HUES6 (cell line): ENCODE data around the gene AP3S2.

Experiments used
- H3K27ac ChIP-seq: 2 replicates; pipeline ENCODE4 v1.7.0; 2013; ENCODE audit warnings: low read depth, mild to moderate bottlenecking, low read length, inconsistent platforms
- H3K27me3 ChIP-seq: 2 replicates; pipeline ENCODE4 v1.6.1; 2013; ENCODE audit warnings: low read length; ENCODE audit not compliant: control insufficient read depth, insufficient read depth
- H3K36me3 ChIP-seq: 2 replicates; pipeline ENCODE4 v1.6.1; 2013; ENCODE audit warnings: low read length; ENCODE audit not compliant: control insufficient read depth, insufficient read depth
- H3K4me1 ChIP-seq: 2 replicates; pipeline ENCODE4 v1.6.1; 2013; ENCODE audit warnings: low read length; ENCODE audit not compliant: control insufficient read depth, insufficient read depth
- H3K4me3 ChIP-seq: 2 replicates; pipeline ENCODE4 v1.5.1; 2013; ENCODE audit warnings: low read depth, low read length
- H3K9ac ChIP-seq: one replicate; pipeline ENCODE4 v1.6.1; 2013; ENCODE audit warnings: mild to moderate bottlenecking, low read length
- H3K9me3 ChIP-seq: 2 replicates; pipeline ENCODE4 v1.6.1; 2013; ENCODE audit warnings: low read depth, low read length; ENCODE audit not compliant: control insufficient read depth, insufficient read depth

Gene AP3S2

GRCh38 chr15:89848970-89849292 is 44.9 kb downstream of the AP3S2 start:
- no peak overlapping the region for H3K27ac ChIP-seq
- no peak overlapping the region for H3K9ac ChIP-seq
- H3K27me3 ChIP-seq = no peaks in the 10 kb centered on the region
- H3K9me3 ChIP-seq = no peaks in the 10 kb centered on the region
- peaks cover 34% of the 10 kb centered on the region for H3K36me3 ChIP-seq
- no peaks in the 10 kb centered on the region for H3K4me1 ChIP-seq
- H3K4me3 ChIP-seq = no peak overlapping the region

- Histone ChIP-seq H3K27me3 (no peaks in the 10 kb centered on the region), H3K9ac (no peak overlapping the region), H3K4me1 (no peaks in the 10 kb centered on the region), H3K36me3 (peaks cover 22% of the 10 kb centered on the region), H3K27ac (no peak overlapping the region), H3K4me3 (no peak overlapping the region), H3K9me3 (no peaks in the 10 kb centered on the region)
These were observed 46.7 kb downstream of the AP3S2 start for GRCh38 chr15:89847101-89847500.

- Histone ChIP-seq H3K4me3 (no peak overlapping the region), H3K9ac (no peak overlapping the region), H3K9me3 (no peaks in the 10 kb centered on the region), H3K27me3 (no peaks in the 10 kb centered on the region), H3K36me3 (peaks cover 20% of the 10 kb centered on the region), H3K4me1 (no peaks in the 10 kb centered on the region), H3K27ac (no peak overlapping the region)
These were observed 48.4 kb downstream of the AP3S2 start for GRCh38 chr15:89845305-89845893.

GRCh38 chr15:89841962-89842361 is 51.8 kb downstream of the AP3S2 start:
- H3K36me3 ChIP-seq = peaks cover 18% of the 10 kb centered on the region
- no peak overlapping the region for H3K27ac ChIP-seq
- no peaks in the 10 kb centered on the region for H3K9me3 ChIP-seq
- H3K4me1 ChIP-seq = peaks cover 1% of the 10 kb centered on the region; the same call in 1 of the 2 replicates
- H3K27me3 ChIP-seq = no peaks in the 10 kb centered on the region
- no peak overlapping the region for H3K4me3 ChIP-seq
- no peak overlapping the region for H3K9ac ChIP-seq

DNA sequence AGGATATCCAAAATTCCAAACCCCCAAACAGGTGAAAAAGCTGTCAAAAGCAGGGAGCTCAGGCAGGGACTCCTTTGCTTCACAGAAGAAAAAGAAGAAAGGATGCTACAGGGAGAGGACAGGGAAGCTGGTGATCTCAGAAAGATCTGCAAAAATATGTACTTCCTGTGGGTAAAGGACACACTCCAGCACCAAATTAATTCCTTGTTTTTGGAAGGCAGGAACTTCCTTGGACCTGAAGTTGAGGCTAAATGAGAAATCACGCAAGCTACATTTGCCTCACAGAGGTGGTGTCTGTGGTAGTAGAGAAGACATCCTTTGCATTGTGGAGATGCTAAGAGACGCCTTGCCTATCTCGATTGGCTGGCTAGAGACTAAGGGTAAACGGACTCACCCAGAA is 52.5 kb downstream of the AP3S2 start:
- no peak overlapping the region for H3K27ac ChIP-seq
- H3K27me3 ChIP-seq = no peaks in the 10 kb centered on the region
- peaks cover 24% of the 10 kb centered on the region for H3K36me3 ChIP-seq
- H3K4me1 ChIP-seq = peaks cover 8% of the 10 kb centered on the region; the same call in 1 of the 2 replicates
- H3K9me3 ChIP-seq = no peaks in the 10 kb centered on the region
- no peak overlapping the region for H3K9ac ChIP-seq
- H3K4me3 ChIP-seq = no peak overlapping the region

DNA sequence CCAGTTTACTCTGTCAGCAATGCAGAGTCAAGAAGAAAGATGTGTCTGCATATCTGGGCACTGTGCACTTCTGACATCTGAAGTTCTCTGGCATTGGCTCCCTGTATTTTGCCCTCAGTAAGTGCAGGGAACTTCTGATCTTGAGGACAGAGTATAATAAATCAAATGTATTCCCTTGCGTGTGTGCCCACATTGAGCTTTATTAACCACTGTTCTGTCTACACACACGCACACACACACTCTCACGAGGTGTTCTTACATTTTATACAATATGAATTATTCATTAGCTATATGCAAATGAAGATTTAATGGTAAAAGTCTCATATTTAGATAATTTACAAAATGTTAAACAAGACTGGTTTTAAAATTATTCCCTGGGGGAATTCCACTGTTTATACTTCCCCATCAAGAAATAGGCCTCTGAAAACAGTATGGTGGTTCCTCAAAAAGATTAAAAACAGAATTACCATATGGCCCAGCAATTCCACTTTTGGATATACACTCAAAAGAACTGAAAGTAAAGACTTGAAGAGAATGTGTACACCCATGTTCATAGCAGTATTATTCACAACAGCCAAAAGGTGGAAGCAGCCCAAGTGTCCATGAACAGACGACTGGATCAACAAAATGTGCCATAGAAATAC is 54.5 kb downstream of the AP3S2 start:
- Histone ChIP-seq H3K27ac (no peak overlapping the region), H3K4me1 (peaks cover 9% of the 10 kb centered on the region; the same call in 1 of the 2 replicates), H3K9ac (no peak overlapping the region), H3K36me3 (peaks cover 44% of the 10 kb centered on the region), H3K9me3 (no peaks in the 10 kb centered on the region), H3K4me3 (no peak overlapping the region), H3K27me3 (no peaks in the 10 kb centered on the region)

GRCh38 chr15:89837830-89838178 is 56.0 kb downstream of the AP3S2 start:
- Histone ChIP-seq H3K27ac (no peak overlapping the region), H3K9me3 (no peaks in the 10 kb centered on the region), H3K4me3 (no peak overlapping the region), H3K9ac (no peak overlapping the region), H3K36me3 (peaks cover 59% of the 10 kb centered on the region), H3K4me1 (peaks cover 9% of the 10 kb centered on the region; the same call in 1 of the 2 replicates), H3K27me3 (no peaks in the 10 kb centered on the region)

DNA sequence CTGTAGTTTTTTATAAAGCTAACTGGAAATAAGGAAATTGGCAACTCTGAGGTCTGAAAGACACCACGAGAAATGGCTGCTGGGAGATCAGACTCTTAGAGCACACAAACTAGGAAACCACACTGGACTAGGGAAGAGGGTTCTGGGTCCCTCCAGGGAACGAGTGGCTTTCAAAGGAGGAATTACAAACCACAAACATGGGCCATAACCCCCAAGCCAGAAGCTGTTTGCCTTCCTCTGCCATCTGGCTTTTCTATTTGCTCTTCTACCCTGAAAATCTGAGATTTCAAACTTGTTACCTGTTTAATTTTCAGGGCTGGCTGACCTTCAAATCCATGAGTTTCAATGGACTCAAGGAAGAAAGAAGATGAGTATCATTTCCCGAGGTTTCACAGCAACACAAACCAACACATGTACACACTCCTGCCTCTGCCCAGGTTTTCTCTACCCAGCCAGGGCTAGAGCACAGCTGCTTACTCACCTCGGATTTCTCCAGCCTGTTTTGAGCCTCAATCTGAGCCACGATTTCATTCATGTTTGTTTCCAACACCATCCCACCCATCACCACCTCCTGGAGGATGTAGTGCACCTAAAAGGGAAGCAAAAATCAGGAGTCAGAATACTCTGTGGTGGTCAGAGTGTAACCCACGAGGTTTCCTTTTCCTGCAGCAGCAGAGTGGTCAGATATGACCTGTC is 56.5 kb downstream of the AP3S2 start:
- Histone ChIP-seq H3K9ac (no peak overlapping the region), H3K4me1 (peaks cover 9% of the 10 kb centered on the region; the same call in 1 of the 2 replicates), H3K27ac (no peak overlapping the region), H3K4me3 (no peak overlapping the region), H3K36me3 (peaks cover 60% of the 10 kb centered on the region), H3K27me3 (no peaks in the 10 kb centered on the region), H3K9me3 (no peaks in the 10 kb centered on the region)

DNA sequence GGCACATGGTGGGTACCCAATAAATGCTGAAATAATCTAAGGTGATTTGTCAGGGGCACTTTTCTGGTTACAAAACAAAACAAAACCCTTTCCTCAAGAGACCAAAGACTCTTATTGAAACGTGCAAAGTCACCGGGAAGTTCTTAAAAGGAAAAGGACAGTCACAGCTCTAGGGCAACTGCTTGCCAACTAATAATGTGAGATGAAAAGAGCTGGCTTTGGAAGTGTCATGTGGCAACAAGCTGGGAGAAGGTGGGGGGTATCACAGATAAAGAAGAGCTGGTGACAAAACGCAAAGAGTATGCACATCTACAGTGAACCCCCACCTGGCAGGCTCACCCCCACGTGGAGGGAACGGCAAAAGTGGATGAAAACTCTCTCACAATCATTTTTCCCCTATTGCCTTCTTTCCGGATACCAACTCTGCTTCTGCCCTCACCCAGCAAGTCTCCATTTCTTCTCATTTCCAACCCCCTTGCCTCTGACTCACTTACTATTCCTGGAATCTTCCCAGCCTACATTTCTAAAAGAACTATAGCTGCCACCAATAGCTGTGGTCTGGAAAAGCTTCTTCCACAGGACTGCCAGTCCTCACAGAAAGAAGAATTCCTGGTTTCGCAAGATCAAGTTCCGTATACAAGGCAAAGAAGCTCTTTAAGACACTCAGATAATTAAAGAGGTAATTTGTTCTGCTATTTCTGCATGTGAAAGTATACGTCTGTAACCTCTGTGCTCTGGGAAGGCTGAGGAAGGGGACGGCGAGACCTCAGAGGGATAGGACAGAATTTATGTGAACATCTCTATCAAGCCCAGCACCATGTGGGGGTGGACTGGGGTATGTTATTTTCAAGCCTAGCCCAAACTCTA is 57.3 kb downstream of the AP3S2 start:
- Histone ChIP-seq H3K27me3 (no peaks in the 10 kb centered on the region), H3K9ac (peak overlapping the region; percentile 7), H3K36me3 (peaks cover 60% of the 10 kb centered on the region), H3K4me1 (peaks cover 9% of the 10 kb centered on the region; the same call in 1 of the 2 replicates), H3K9me3 (no peaks in the 10 kb centered on the region), H3K27ac (no peak overlapping the region), H3K4me3 (no peak overlapping the region)

DNA sequence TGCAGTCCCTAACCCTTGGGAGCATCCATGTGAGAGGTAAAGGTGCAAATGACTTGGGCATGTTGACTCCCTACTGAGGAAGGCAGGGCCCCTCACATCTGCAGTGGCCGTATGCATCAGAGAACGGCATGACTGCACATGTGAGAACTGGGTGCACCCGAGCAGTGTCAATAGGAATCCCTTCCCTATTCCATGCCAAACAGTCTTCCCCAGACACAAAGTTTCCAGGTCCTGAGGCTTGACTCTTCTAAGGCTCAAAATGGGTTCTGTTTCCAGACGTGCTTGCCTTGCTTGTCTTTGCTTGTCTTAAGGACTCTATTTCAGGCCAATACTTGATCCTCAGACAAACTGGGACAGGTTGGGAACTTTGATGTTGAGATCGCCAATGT is 58.6 kb downstream of the AP3S2 start:
- Histone ChIP-seq H3K4me3 (no peak overlapping the region), H3K36me3 (peaks cover 58% of the 10 kb centered on the region), H3K9me3 (no peaks in the 10 kb centered on the region), H3K9ac (no peak overlapping the region), H3K4me1 (peaks cover 9% of the 10 kb centered on the region; the same call in 1 of the 2 replicates), H3K27ac (no peak overlapping the region), H3K27me3 (no peaks in the 10 kb centered on the region)
